Activated CD4-positive, alpha-beta T cell treated with anti-CD3 and anti-CD28 coated beads, Interleukin-2, amount 50 U/mL, for 4 hours (primary cell): ENCODE measurements around the gene TTC21A.

Experiments used
- DNase-seq, 2 experiments: peaks; one replicate each; pipeline ENCODE4 v3.0.0-alpha.2; 2020

The TTC21A gene

DNA sequence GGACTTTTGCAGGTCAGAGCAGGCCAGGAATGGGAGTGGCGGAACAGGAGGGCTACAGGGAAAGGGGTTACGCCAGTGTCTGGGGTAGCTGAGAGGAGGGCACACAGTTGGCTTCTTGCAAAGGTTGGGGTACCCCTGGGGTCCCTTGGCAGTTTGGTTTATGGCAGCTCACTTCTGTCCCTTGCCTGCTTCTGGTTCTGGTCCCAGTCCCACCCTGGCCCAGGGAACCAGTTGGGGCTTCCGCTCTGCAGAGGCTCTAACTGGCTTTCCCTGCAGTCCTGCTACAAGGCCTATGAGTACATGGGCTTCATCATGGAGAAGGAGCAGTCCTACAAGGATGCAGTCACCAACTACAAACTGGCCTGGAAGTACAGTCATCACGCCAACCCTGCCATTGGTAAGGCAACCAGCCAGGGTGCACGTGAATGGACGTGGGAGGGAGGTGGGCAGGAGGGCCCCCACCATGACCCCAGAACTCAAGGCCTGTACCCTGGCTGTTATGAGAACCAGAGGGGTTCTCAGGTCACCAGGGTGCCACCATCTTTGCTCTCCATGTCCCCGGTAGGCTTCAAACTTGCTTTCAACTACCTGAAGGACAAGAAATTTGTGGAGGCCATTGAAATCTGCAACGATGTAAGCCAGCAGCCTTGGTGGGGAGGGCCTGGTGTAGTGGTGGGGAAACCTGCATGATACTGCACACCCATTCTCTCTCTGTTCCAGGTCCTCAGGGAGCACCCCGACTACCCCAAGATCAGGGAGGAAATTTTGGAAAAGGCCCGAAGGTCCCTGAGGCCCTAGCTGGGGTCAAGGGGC, 30.7 kb downstream of the TTC21A start:
- DNase-seq = no peak

DNA sequence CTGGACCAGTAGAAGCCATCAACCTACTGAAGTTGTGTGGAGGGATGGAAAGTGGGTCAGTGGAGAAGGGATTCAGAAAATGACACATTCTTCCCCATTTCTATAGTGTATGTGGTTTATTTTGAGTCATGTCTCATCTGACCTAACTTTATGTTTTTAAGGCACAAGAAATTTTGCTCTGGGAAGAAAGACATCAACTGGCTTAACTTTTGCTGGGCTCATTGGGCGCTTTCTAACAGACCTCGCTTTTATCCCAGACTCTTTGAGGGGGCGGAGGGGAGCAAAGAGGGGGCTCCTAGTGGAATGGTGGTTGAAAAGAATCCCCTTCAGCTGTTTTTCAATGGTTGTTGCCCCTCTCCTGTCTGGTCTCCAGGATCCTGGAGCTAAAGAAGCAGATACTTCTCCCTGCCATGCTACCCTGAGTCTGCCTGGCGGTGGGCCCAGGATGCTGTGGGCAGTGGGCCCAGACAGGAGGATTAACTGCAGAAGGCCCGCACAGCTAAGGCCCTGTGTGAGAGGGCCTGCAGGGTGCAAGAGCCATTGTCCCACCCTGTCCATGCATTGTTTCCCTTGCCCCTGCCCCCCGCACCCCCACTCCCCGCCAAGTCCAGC, 31.4 kb downstream of the TTC21A start:
- no peak for DNase-seq

DNA sequence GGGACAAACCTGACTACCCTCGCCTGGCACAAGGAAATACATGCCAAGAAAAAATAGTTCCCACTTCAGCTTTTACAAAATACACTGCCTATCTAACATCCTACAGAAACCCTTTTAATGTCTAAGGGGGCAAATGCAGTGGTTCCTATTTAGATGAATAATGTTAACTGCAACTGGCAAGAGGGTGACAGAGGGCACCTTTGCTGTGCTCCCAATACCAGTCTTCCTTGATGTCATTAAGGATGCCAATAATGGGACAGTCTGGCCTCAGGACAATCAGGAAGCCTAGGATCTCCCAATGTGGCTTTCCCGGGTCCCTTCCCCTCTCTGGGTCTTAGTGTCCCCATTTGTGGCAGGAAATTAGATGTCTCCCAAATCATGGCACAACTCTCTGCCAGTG, 32.0 kb downstream of the TTC21A start:
- DNase-seq = no peak

DNA sequence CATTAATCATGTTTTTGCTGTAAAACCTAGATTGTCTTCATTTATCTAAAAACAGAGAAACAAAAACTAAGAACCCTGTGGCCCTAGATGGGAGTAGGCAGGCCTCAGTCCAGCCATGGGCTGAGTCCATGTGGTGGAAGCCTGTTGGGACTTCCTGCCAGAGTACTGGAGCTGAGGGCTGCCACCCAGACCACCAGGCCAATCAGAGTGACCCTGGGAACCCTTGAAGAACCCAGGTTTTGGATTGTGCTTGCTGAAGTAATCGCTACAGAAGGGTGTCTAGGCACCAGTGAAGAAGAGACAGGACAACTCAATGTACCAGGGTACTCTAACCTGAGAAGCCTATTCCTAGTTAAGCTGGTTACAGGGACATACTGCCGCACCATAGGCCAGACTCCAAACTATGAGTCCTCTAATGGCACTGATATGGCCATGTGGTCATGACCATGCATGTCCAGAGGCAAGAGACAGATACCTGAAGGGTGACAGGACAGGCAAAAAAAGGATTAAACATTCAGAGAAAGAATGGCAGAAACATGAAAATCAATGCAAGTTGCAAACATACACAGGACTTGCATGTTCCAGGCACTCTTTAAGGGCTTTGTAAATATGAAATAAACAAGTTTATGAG, 33.0 kb downstream of the TTC21A start:
- no peak for DNase-seq

DNA sequence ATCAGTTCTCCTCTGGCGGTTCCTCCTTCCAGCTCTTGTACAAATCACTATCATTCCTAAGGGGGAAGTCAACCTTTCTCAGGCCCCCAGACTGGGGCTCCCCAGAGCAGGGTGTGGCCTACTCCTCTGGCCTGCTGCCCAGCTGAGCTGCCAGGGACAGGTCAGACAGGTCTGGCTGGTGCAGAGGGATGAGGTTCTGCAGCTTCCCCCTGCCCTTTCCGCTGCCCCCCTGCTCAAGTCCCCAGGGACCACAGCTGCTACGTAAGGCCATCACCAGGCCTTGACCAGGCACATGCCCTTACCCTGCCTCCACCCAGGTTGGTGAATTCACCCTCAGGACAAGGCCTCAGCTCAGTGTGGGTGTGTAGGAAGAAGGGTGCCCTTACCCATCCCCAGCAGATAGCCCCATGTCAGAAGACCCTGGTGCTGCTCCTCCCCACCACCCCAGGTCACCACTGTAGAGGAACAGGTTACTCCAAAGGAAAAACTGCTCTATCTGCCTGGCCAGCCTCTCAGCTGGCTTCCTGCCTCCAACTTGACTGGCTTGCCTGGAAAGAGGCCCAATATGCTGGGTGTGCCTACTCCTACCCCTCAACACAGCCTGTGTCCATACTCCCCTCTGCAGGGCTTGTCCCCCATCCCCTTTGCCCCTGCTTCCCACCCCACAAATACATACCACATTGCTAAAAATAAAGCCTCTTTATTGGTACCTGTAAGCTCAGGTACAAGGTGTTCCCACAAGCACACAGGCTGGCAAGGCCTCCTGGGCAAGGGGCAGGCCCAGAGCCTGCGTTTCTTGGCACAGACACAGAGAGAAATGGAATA, 33.9 kb downstream of the TTC21A start:
- no peak for DNase-seq

DNA sequence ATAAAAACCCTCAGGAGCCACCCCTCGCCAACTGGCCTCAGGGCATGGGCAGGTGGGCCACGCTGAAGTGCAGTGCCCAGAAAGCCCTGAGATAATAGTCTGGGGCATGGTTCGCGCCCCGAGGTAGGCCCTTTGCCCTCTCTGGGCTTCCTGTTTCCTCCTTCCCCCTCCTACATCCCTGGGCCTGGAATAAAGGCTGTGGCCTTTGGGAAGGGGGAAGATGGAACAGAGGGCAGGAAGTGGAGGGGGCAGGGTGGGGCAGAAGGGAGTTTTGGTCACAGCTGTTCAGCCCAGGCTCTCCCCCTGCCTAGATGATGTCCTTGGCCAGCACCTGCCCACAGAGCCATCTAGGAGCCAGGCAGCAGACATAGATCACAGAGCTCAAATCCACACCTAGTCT, 34.6 kb downstream of the TTC21A start:
- DNase-seq = no peak

DNA sequence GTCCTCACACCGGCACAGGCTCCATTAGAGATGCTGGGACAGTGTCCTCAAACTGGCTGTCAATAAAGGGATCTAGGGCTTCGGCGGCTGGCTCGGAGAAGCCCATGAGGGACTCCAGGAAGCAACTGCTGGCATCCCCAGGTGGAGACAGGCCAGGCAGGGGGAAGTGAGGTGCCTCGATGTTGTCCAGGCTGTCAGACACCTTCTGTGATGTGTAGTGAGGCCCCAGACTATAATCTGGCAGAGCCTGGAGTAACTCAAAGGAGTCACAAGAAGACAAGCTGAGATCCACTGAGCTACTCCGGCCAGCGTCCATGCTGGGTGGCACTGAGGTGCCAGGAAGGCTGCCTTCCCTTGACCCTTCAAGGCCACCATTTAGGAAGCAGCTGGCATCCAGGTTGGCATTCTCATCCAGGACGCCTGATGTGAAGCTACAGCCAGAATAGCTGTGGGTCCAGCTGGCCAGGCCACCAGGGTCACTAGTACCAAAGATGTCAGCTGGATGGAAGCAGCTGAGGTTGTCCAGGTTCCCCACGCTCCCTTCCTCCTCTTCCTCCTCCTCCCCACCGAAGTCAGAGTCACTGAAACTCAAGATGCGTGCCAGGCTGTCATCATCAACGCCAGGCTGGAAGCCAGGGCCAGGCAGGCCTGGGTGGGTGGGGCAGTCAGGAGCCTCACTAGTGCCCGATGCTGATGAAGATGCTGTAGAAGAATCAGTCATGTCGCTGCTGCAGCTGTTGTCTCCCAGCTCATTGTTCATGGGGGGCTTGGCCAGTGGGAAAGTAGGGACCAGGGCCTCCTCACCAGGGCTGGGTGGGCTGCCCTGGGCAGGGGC, 35.8 kb downstream of the TTC21A start:
- no peak for DNase-seq

DNA sequence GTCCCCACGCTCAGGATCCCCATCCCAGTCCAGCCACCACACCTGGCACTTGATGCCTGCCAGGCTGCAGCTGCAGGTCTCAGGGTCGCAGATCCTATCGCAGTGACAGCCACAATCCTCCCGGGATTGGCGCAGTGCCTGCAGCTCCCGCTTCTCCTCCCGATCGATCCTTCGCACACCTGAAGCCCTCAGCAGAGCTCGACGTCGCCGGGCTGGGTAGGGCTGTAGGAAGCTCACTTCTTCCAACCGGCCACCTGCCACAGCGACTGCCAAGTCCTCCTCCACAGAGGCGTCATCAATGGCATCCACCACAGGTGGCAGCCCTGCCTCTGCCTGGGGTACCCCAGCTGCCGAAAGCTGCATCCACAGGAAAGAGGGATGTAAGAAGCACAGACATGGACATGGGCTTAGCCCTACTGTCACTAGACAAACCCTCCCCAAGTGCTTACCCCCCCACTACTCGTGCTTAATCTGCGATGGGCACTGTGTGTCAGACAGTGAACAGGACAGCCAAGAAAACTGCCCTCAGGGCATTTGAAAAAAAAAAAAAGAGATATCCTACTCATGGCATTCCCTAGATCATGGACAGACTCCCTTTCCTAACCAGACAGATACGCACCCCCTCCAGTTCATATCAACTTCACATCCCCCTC, 36.7 kb downstream of the TTC21A start:
- no peak for DNase-seq

DNA sequence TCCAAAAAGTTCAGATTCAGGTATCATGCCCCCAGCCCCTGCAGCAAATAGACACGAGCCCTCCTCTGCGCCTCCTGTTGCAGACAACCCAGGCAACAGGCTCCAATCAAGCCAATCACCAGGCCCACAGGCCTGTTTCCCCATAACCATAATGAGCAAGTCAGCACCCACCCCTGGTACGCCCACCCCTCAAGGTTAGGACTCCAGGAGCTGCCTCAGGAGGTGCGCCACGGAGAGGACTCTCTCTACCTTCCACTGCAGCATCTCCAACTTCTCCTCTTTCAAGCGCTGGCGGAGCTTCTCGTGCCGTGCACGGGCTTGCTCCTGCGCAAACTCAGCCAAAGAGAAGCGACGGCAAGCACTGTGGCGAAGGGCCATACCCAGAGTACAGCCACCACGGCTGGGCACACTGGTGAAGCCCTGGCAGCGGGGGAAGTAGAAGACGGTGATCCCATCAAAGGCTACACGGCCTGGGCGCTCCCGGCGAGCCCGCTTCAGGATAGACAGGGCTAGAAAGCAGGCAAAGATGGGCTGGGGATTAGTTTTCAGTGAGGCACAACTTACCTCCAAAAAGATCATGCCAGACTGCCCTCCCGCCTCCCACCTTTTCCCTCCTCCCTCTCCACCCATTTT, 37.4 kb downstream of the TTC21A start:
- no peak for DNase-seq

DNA sequence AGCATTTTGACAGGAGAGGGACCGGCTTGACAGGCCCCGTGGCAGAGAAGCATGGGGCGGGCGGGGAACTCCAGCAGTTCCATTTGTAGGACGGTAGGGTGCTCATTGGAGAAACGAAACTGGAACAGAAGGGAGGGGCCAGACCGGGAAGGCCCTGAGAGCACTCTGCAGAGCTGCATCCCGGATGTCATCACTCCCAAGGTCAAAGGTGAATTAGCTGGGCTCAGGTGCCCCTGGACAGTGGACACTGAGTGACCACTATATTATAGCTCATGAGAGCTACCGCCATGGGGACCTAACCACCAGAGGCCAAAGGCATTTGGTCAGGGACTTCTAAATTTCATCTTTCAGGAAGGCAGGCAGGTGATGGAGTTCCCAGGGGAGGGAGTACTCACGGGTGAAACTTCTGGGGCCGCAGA, 38.6 kb downstream of the TTC21A start:
- no peak for DNase-seq

DNA sequence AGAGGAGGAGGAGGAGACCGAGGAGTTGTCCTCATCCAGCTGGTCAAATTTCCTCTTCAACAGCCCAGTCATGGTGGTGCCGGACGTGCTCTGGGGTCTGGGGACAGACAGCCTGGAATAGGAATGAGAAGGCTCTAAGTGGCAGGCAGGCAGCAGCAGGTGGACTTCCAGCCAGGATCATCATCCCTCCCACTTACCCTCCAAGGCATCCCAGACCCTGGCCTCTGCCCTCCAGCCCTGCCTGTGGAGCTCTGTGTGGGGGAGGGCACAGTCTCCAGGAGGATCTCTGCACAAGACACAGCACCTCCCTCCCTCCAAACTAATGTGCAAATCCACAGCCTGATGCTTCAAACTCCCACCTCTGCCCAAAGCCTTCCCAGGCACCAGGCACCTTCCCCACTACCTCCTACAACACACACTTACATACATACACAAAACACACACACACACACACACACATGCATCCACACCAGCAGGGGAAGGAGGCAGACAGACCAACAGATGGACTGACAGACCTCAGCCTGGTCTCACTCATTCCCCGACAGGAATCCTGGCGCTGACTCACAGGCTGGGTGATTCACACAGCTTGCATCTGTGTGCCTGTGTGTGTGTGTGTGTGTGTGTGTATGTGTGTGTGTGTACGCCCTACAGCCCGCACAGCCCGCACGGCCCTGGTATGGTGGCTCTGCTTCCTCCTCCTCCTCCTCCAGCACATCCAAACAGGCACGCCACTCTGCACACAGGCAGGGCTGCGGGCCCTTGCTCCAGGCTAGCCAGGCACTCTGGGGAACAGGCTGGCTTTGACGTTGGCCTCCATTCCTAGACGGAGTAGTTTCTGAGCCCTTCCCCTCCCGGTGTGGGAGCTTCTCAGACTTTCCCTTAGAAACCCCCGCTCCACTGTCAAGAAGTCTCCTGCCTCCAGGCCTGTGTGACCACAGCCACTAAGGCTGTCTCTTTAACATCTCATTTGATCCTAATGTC, 39.4 kb downstream of the TTC21A start:
- peak; percentile 71 to 77 for DNase-seq

DNA sequence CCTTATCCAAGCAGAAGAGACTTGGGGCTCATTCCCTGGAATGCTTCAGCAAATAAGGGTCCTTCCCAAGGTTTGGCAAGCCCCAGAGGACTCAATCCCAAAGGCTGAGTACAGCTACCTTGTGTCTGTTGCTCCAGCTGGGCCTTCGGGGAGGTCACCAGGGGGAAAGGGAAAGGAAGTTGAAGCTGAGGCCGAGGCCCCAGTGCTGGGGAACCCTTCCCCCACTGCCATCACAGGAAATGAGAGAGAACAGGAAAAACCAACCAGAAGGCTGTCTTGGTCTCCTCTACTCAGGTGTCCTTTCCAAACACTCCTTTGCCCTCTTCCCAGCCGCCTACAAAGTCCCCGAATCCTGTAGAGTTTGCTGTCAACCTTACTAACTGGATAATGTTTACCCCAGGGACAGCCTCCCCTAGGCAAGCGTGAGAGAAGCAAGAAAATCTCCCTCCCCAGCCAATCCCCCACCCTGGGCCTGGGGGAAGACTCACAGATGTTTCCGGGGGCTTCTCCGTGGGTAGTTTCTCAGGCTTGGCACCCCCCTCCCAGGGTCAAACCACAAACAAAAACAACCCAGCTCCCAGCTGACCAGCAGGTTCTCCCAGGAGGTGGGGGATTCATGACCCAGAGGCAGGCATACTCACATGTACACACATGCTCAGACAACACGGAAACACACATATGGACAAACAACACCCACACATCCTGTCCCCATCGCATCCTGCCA, 40.4 kb downstream of the TTC21A start:
- no peak for DNase-seq

DNA sequence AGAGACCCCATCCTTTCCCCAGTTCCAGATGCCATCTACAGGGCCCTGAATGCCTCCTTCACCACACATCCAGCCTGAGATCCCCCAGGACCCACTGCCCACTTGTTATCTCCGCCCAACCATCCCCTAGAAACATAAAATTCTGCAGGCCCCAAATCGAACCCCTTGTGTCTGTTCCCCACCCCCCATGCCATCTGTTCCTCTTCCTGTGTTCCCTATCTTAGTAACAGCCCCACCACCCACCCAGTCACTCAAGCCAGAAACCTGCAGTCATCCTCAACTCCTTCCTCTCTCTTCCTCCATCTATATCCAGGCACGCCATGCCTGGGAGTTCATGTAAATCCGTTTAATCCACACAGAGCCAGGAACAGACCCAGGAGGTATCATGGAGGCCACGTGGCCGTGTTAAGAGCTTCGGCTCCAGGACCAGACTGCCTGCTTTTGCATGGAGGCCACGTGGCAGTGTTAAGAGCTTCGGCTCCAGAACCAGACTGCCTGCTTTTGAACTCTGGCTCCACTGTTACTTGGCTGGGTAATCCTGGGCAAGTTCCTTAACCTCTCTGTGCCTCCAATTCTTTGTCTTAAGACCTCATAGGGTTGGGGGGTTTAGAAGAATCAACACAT, 41.1 kb downstream of the TTC21A start:
- no peak for DNase-seq

DNA sequence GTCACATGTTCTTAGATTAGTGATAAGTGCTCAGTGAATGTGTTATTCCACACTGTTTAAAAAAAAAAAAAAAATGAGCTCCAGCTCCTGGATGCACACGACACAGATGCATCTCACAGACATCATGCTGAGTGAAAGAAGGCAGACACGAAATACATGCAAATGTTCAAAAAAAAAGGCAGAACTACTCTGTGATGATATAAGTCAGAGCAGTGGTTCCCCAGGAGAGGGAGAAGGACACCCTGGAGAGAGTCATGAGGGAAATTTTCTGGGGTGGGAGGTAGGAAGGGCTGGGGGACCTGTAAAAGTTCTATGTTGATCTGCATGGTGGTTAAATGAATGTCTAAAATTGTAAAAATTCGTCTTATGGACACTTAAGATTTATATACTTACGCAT, 41.6 kb downstream of the TTC21A start:
- DNase-seq = no peak

DNA sequence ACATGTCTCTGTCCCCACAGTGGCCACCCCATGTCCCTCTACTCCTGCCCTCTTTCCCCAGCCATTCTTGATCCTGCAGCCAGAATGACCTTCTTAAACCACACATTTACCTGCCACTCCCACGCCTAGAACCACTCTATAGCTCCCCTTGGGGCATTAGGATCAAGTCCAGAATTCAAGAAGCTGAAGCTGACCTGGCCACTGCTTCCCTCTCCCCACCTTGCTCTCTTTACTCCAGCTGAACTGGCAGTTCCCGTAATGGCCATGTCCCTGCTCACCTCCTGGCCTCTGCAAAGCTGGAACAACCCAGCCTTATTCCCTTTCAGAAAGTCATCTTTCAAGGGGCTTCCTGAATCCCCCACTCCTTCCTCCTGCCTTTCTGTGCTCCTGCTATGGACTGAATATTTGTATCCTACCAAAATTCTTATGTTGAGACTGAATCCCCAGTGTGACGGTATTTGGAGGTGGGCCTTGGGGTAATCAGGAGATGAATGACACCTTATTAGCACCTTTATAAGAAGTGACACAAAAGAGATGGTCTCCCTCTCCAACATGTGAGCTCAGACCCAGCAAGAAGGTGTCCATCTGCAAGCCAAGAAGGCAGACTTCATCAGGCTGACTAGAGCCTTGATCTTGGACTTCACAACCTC, 42.1 kb downstream of the TTC21A start:
- no peak for DNase-seq

DNA sequence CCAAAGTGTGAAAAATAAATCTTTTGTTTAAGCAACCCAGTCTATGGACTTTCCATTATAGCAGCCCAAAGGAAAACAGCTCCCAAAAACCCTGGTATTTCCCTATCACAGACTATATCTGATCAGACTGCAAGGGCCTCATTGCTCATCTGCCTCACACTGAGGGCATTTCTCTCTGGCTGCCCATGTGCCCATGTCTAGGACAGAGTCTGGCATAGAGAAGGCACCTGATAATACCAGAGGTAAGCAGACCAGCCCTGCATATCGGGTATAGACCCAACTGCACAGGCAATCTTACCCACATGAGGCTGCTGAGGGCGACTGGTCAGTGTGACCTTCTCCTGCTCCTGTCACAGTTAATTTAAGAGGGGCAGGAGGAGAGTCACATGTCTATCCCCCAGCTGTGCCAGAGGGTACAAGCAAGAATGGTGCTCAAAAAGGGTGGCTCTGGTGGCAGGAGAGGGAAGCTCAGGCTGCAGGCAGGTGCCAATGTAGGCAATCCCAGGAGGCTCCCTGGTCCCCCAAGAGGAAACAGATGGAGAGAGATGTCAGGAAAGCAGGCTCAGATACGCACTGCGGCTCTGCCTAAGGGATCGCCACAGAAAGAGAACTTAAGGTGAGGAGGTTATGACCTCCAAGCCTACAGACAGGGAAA, 42.8 kb downstream of the TTC21A start:
- DNase-seq = no peak

DNA sequence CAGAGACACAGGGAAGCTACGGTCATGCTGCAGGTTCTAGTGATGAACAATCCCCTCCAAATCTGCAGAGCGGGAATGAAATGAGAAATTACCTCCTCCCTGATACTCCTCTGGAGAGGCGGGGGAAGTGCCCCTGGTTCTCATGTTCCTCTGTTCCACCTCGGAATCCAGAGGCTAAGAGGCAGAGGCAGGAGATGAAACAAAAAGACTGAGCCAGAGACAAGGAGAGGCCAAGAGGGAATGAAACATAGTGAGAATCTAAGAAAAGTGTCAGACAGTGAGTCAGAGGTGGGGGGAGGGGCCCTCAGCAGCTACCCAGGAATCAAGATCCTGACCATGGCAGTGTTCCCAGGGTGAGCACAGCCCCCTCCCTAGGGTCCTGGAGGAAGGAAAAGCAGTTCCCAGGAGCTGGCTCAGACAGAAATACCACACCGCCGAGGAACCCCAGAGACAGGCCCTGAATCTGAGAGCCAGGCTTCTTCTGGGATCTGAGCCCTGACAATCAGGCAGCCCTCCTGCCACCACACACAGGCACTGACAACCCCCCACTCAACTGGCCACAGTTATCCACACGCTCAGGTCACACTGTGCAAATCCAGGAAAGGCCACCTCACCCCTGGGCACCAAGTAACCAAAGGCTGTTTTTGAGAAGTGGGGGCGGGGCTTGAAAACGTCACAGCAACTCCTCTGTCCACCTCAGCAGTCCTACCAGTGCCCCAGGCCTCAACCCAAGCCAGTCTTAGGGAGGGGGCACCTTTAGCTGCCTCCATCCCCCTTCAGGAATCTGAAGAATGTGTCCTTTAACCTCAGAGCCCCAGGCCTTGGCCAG, 43.5 kb downstream of the TTC21A start:
- DNase-seq = peak; percentile 55 to 62
